Fibroblast of gingiva (primary cell): Measurements from ENCODE around the gene DCDC1.

ENCODE experiments used
- DNase-seq: peaks from one replicate; pipeline ENCODE4 v3.0.0-alpha.2; 2011; ENCODE audit warnings: low read depth

The DCDC1 gene

DNA sequence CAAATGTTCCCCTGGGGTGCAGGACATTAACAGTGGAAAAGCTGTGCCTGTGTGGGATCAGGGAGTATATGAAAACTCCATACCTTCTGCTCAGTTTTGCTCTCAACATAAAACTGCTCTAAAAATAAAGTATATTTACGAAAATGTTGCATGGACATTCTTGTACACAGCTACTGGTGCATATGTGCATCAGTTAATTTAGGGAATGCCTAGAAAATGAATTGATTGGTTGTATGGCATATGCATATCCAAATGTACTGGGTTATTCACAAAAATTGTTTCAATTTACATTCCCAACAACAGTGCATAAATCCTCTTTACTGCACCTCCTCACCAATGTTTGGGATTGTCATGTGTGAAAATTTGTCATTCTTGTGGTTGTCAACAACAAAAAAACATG lies 532.3 kb downstream of the DCDC1 start:
- no peak for DNase-seq

DNA sequence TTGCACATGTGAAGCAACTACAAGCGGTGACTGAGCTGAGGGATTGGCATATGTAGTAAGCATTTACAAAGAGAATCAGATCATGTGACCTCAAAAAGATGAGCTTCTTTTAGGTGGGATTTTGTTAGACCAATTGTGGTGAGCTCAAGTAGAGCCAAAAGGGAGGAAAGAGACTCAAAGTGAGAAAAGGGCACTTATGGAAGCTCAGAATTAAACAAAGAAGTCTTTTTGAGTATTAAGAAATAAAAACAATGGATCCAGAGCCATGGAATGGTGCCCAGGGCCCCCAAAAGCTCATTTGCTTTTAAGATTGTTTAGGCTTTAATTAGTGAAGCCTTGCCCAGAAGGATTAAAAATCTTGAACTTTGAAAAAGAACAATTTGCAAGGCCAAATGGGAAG lies 536.7 kb downstream of the DCDC1 start:
- DNase-seq, result no peak

DNA sequence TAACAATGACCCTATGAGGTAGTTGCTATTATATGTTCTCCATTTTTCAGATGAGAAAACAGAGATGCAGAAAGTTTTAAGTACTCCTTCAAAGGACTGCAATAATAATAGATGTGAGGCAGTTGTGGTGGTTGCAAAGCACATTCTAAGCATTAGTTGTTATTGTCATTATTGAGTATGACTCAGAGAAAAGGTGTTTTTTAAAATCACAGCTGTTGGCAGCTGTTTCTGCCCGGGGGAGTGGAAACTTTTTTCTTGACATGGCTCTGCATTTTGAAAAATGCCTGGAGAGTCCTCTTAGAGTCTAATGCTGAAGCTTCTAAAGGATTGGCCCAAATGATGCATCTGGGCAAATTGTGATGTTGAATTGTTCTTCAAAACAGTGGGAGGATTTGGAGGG lies 538.9 kb downstream of the DCDC1 start:
- no peak for DNase-seq

DNA sequence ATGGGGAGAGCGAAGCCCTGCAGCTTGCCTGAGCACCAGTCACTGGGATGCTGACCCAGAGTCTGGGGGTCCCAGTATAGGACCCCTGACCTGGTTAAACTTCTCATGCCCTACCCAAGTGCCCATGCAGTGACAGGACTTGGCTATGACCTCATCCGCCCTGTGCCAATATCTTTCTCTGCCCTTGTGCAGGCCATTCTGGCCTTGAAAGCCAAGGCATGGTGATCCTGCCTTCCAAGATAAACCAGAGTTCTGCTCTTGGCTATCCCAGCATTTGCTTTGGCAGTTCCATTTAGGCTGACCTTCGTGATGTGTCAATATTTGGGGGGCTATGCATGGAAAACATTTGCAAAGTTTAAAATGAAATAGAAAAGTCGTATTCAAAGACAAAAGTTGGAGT lies 542.6 kb downstream of the DCDC1 start:
- DNase-seq, result no peak

DNA sequence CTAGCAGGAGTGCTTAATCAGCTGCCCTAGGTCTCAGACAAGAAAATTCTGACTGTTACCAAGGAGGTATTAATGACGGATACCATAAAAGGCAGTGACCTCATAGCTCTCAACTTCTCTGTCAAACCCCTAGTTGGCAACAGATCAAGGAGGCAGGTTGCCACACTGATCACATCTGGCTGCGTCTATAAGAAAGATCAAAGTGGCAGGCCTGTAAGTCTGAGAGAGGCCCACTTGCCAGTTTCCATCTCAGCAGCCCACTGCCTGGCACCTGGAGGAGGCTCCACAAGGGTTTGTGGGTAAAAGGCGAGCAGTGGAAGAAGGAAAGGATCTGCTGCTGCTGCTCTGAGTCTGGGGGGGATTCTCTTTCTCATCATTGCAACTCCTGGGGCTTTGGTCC lies 543.8 kb downstream of the DCDC1 start:
- DNase-seq, result no peak

DNA sequence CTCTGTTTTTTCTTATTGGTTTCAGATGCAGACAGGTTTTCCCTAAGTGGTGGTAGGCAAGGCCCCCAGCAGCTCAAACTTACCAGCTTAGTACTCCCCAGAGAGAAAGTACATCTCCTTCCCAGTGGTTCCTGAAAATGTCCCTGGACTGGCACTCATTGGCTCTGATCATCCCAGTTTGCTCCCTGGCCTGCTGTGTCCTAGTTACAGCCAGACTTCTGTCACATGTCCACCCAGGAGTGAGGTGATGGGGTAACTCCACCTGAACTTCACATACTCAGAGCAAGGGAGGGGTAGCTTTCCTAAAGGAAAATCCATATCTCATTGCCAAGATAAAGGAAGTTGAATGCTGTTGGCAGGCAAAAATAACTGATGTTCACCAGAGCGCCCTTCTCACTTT lies 546.4 kb downstream of the DCDC1 start:
- DNase-seq, result no peak

DNA sequence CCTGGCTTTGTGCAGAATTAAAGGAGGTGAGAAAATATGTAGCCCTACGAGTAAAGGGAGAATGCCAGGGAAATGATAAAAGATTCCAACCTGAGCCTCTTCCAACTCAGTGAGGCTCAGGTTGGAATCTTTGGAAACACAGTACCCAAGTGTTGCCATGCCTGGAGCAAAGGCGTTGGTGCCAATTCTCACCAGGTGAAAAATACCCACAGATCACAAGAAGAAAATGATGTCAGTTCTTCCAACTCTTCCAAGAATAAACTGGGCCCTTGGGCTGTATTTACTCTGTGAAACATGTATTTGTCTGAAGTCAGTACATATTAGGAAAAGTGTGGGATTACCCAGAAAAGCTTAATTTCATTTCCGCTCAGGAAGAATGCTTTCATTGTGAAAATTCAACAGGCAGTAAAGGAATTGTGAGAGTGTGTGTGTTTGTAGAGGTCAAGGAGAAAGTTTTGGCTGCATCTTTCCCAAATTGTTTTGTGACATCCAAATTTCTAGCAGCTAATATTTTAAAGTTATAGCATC lies 548.0 kb downstream of the DCDC1 start:
- no peak for DNase-seq

DNA sequence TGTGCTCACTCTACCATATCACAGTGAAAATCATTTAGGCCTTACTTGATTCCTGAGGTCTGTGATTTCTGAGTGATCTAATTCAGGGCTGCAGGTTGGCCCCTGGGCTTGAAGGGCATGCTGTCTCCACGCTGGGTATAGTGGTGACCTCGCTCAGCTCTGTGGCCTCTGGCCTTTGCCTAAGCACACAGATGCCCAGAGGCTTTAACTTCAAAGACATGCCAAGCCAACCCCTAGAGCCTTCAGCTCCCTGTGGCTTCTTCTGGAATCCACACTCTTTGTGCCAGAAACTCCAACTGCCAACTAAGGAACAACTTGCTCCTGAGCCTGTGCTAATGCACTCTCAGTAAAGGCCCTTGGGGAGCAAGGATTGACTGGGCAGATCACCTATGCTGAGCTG lies 550.8 kb downstream of the DCDC1 start:
- no peak for DNase-seq

DNA sequence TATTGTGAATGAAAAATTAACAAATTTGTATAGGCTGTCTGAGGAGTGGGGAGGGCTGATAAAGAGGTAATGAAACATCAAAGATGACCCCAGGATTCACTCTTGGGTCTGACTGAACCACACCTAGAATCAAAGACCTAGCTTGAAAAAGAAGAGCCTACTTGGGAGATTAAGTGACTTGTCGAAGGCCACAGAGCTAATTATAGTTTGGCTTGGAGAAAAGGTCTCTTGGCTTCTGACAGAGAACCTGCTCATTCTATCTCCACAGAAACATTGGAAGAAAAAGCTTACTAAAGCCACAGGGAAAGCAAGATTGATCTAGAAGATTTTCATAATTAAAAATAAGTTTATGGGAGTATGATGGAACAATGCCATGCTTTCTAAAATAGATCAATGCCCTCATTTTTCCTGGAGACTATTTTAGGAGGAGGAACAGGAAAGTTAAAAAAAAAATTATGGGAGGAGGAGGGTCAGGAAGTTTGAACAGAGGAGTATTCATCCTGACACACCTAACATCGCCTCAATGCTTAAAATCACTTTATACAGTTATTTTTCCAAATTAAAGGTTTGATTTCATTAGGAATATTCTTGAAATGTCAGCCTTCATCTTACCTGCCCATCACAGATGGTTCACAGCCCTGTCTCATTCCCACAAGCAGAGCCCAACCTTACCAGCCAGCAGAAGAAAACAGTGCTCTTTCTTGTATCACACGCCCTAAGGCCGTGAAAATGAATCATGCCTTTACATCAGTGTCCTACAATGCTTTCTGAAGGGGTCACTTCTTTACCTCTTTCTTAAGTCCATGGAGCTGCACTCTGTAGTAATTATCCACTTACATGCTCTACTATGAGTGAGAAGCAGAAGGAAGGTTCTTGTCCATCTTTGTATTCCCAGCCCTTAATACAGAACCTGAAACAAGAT lies 552.3 kb downstream of the DCDC1 start:
- no peak for DNase-seq

DNA sequence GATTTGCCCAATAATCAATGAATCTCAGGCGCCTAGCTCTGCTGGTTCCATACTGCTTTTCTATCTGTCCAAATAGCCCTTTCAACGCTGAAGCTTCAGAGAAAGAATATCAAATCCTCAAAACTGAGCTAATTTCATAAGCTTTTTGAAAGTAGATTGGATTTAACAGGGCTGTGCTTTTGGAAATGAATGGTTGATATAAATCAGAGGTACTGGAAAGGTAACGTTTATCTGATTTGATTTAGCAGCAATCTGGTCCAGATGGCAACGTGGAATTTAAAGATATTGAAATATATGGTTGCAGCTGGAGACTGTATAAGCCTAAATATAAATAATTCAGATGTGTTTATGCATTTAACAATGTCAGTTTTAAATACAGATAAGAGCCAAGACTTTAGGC lies 553.9 kb downstream of the DCDC1 start:
- no peak for DNase-seq

DNA sequence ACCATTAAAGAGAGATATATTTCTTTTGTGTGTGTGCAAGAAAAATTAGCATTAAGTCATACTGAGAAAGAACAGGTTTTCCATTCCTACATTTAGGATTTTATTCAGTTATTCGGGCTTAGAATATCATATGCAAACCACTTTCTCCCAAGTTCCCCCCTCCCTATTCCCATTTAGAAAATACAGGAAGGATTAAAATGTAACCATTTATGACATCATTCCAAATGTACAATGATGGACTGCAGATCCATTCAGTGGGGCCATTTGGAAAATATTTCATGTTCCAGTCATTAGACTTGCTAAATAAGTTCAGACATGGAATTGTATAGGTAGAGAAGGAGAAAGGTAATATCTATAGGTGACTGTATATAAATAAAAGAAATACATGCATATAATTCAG lies 554.8 kb downstream of the DCDC1 start:
- DNase-seq, result no peak
